Fibroblast of pulmonary artery (primary cell): ENCODE results near the gene CFAP73.

Experiments used
- DNase-seq: peaks from one replicate; pipeline ENCODE4 v3.0.0-alpha.2; 2010; ENCODE audit warnings: low read depth
- H3K4me3 ChIP-seq: replicated peaks from 2 replicates; pipeline ENCODE4 v1.5.1; 2011; ENCODE audit warnings: low read depth, mild to moderate bottlenecking, control low read depth, low read length, moderate library complexity
- TF ChIP-seq, protein P1 (sequence below): IDR thresholded peaks from 2 replicates; pipeline ENCODE4 v1.5.1; 2011; ENCODE audit warnings: mild to moderate bottlenecking, control low read depth, low read length, inconsistent platforms; ENCODE audit errors: missing control alignments

The CFAP73 gene

DNA sequence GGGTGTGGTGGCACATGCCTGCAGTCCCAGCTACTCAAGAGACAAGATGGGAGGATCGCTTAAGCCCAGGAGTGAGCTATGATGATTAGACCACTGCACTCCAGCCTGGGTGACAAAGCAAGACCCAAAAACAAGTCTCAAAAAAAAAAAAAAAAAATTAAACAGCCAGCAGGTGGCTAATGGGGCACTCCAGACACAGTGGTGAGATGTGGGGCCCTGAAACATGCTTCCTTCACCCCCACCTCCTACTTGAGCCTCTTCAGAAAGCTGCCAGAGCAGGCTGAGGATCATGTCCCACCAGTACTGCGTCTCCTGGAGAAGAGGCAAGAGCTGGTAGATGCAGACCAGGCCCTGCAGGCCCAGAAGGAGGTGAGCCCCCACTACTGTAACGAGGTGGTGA is 2.1 kb downstream of the CFAP73 start:
- TF ChIP-seq, protein P1, sequence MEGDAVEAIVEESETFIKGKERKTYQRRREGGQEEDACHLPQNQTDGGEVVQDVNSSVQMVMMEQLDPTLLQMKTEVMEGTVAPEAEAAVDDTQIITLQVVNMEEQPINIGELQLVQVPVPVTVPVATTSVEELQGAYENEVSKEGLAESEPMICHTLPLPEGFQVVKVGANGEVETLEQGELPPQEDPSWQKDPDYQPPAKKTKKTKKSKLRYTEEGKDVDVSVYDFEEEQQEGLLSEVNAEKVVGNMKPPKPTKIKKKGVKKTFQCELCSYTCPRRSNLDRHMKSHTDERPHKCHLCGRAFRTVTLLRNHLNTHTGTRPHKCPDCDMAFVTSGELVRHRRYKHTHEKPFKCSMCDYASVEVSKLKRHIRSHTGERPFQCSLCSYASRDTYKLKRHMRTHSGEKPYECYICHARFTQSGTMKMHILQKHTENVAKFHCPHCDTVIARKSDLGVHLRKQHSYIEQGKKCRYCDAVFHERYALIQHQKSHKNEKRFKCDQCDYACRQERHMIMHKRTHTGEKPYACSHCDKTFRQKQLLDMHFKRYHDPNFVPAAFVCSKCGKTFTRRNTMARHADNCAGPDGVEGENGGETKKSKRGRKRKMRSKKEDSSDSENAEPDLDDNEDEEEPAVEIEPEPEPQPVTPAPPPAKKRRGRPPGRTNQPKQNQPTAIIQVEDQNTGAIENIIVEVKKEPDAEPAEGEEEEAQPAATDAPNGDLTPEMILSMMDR, result no peak
- no peak for DNase-seq
- no peak overlapping the region for H3K4me3 ChIP-seq

DNA sequence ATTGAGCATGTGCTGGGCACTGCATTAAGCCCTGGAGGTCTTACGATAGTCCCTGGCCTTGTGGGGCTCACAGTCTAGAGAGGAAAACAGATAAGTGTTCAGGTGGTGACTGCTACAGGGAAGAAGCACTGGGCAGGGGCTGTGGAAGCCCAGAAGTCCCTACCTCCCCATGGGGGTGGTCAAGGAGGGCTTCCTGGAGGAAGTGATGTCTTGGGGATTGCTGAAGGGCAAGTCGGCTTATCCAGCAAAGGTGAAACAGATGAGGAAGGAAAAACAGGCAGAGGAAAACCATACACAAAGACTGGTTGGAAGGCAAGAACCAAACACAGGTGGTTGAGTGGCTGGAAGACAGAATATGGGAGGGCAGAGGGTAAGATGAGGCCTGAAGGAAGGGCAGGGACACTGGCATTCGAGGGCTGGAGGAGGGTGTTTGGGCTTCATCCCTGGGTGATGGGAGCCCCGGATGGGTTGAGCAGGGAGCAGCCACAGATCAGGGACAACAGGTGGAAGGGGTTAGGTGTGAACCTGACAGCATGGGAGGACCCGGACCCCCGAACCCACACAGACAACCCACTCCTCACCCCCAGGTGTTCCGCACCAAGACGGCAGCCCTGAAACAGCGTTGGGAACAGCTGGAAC is 2.8 kb downstream of the CFAP73 start:
- peak overlapping the region; percentile 33 for H3K4me3 ChIP-seq
- TF ChIP-seq, protein P1, result no peak
- no peak for DNase-seq

DNA sequence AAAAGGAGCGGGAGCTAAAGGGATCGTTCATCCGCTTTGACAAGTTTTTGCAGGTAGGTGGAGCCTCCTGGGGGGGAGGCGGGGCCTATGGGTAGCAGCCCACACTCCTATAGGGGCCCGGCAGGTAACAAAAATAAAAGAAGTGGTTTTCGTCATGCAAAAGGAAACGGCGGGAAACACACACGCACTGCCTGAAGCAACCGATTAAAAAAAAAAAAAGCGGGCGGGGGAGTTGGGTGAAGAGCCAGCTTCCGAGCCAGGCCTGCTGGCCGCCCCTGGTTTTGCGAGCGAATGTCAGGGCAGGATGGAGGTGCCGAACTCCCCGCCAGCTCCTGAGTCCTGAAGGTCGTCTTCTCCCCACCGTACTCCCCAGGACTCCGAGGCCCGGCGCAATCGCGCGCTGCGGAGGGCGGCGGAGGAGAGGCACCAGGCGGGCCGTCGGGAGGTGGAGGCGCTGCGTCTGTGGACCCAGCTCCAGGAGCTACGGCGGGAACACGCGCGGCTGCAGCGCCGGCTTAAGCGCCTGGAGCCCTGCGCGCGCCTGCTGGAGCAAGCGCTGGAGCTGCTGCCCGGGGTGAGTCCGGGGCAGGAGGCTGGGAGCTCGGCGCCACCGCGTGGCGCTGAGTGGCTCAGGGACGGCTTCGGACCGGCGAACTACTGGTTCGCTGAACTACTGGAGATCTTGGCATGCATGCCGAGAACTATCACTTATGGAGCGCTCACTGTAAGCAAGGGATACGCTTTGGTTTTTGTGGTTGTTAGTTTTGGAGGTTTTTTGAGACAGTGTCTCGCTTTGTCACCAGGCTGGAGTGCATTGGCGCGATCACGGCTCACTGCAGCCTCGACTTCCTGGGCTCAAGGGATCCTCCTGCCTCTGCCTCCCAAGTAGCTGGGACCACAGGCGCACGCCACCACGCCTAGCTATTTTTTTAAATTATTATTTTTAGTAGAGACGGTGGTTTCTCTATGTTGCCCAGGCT is 3.6 kb downstream of the CFAP73 start:
- H3K4me3 ChIP-seq, result peak overlapping the region; percentile 33

DNA sequence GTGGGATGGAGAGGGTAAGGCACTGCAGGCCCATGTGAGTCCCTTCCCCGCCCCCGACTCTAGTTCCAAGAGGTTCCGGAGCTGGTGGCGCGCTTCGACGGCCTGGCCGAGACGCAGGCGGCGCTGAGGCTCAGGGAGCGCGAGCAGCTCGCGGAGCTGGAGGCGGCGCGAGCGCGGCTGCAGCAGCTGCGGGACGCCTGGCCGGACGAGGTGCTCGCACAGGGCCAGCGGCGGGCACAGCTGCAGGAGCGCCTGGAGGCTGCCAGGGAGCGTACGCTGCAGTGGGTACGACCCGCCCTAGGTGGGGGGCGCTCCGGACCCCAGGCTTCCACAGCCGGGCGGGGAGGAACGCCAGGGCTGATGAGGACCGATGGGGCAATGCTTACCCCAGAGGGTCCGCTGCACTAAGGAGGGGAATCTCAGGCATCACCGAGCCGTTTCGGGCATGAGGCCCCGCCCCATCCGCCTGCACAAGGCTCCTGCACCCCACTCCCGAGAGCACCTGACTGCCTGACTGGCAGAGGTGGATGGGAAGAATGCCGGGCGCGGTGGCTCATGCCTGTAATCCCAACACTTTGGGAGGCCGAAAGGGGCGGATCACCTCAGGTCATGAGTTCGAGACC is 4.9 kb downstream of the CFAP73 start:
- DNase-seq, result peak; percentile 28
- TF ChIP-seq, protein P1, result no peak
- peak overlapping the region; percentile 17 for H3K4me3 ChIP-seq

More for the DNA sequence above, 3.6 kb downstream of the CFAP73 start:
- TF ChIP-seq, protein P1, result peak; percentile 42
- peak; percentile 76 for DNase-seq

DNA sequence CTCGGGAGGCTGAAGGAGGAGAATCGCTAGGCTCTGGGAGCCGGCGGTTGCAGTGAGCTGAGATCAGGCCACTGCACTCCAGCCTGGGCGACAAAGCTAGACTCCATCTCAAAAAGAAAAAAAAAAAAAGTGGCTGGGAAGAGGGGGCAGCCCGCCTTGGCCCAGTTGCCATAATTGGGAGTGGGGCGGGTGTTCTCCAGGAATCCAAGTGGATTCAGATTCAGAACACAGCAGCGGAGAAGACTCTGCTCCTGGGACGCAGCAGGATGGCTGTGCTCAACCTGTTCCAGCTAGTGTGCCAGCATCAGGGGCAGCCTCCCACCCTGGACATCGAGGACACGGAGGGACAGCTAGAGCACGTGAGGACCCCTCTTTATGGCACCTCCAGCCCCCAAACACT is 5.5 kb downstream of the CFAP73 start:
- TF ChIP-seq, protein P1, result no peak
- no peak overlapping the region for H3K4me3 ChIP-seq
- DNase-seq, result no peak

DNA sequence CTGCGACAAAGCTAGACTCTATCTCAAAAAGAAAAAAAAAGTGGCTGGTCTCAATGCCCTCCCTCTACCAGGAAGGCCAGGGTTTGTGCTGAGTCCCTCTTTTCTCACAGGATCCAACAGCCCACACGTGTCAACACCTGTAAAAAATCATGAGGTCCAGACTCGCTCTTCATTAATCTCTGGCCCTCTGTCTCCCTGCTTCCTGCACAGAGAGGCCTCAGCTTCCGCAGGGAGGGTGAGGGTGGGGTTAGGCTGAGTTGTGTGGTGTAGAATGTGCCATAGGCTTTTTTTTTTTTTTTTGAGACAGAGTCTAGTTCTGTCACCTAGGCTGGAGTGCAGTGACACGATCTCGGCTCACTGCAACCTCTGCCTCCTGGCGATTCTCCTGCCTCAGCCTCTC is 6.1 kb downstream of the CFAP73 start:
- TF ChIP-seq, protein P1, result no peak
- no peak overlapping the region for H3K4me3 ChIP-seq

More for the DNA sequence above, 6.1 kb downstream of the CFAP73 start:
- no peak for DNase-seq
